Fibroblast of the conjunctiva (primary cell): Measurements from ENCODE around the gene CEP95.

Experiments used
- DNase-seq: peaks from one replicate; pipeline ENCODE4 v3.0.0-alpha.2; 2010; ENCODE audit warnings: low read depth

Gene CEP95

DNA sequence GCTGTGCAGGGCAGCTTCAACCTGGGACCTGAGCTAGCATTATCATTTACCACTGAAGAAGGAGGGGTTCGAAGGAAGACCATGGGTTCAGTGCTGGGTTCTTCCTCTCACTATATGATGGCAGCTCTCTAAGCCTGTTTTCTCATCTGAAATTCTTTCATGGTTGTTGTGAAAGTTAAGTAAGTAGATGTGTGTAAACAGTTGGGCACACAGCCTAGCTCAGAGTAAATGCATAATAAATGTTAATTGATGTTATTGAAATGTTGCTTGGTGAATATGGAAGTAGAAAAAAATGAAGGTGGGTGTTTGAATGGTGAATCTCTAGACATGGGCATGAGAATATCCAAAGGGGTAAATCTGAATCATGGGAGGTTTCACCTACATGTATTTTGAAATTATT, 9.1 kb downstream of the CEP95 start:
- DNase-seq, result no peak

DNA sequence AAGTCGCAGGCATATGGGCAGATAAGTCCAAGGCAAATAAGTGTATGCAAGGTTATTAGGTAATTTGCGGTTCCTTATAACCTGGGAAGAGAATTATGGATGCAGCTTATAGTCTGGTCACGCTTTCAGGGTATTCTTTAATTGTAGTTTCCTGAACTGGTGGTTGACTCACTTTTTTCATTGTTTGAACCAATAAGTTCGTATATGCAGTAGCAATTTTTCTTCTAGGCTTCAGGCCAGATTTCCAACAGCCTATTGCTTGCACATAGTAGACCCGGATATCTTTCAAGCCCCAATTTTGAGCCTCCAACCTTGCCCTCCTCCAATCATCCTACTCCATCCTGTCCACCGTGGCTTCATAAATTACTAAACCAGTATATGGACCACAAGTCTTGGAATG, 12.8 kb downstream of the CEP95 start:
- DNase-seq, result no peak

DNA sequence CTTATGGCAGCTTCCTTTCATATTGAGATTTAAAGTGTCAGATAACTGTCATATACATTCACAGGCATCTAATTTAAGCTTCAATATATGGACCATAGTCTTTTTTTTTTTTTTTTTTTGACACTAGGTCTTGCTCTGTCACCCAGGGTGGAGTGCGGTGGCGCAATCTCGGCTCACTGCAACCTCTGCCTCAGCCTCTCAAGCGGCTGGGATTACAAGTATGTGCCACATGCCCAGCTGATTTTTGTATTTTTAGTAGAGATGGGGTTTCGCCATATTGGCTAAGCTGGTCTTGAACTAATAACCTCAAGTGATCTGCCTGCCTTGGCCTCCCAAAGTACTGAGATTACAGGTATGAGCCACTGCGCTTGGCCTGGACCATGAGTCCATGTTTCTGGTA, 13.6 kb downstream of the CEP95 start:
- DNase-seq, result no peak

DNA sequence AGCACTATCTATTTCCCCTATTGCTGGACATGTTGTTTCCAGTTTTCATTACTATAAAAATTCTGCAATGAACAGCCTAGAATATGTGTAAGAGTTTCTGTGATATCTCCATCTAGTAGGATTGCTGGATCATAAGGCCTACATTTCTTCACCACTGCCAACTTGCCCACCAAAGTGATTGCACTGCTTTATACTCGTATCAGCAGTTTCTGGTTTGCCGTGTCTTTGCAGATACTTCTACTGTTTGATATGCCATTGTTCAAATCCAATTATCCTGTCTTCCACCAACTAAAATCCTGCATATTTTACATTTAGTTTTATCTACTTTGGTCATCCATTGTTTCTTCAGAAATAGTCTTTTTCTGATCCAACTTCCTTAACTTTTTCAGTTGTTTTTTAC, 21.1 kb downstream of the CEP95 start:
- DNase-seq, result no peak

DNA sequence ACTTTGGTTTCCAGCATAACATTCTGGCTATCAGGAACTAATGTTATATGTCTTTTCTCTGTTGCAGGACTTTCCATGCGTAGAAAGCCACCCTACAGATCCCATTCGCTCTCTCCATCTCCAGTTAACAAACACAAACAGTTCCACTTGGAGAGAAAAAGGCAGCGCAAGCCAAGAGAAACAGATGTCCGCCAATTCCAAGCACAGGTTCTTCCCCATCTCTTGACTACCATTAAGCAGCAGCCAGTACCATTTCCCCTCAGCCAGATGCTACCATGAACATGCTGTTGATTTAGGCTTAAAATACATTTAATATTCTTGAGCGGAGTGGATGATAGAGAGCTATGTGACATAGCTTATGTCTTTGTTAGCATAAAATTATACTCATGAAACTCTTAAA, 22.4 kb downstream of the CEP95 start:
- no peak for DNase-seq

DNA sequence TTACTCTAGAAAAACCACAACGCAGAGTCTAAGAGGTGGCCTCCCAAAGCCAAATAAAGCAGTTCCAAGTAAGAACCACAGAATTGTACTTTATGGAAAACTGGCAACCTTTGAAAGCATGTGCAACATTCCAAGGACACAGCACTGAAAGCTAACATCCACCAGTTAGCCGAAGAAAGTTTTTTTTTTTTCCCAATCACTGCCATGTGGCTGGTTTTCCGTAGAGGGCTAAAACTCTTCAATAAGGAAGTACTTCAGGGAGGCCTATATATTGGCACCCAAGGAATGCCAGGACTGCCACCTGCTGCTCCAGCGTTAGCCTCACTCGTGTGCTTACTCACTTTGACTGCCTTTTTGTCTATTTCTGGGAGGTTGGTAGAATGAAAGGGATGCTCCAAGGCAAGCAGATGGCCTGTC, 25.2 kb downstream of the CEP95 start:
- no peak for DNase-seq

DNA sequence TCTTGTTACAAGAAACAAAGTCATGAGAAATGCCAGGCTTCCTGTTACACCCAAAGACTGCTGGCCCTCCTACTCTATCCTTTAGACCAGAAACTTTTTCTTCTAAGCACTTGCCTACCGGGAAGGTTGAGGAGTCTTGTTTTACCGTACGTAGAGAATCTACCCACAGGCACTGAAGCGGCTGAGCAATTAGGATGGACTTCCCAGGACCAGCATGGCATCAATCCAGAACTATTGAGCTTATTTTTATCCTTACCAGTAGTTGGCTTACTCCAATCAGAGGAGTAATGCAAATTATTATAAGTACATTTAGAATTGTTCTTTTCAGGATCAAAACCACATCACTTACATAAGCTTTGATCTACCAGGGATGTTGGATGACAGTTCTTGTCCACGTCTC, 25.6 kb downstream of the CEP95 start:
- DNase-seq, result no peak

DNA sequence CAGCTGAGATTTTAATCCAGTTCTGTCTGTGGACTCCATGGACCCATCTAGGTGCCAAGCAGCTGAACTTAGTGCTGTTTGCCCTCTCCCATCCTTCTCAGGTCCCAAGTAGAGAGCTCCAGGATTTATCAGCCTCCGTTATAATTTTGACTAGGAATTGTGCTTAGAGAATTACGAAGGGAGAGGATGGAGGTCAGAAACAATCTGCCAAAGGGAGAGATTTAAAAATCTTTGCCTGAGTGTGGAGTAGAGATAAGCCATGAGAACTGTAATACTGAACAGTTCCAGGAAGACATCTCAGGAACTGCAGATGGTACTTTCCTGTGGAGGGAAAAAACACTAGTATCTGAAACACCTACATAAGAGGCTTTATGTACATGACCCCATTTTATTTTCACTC, 27.0 kb downstream of the CEP95 start:
- no peak for DNase-seq

DNA sequence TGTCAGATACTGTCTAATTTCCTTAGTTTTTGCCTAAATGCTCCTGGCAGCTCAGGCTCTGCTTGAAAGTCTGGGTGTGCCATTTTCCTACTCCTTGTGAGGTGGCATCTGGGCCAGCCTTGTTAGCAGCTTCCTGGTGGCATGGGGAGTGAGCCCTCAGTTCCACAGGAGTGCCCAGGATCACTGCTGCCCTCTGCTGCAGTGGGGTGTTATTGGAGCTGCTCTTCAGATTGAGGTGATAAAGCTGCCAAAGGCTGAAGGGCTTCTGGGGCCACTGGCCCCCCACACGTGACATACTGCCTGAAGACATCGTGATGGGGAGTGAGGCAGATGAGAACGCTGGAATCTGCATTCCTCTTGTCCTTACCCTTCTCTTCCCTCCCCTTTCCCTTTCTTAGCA, 27.4 kb downstream of the CEP95 start:
- no peak for DNase-seq

DNA sequence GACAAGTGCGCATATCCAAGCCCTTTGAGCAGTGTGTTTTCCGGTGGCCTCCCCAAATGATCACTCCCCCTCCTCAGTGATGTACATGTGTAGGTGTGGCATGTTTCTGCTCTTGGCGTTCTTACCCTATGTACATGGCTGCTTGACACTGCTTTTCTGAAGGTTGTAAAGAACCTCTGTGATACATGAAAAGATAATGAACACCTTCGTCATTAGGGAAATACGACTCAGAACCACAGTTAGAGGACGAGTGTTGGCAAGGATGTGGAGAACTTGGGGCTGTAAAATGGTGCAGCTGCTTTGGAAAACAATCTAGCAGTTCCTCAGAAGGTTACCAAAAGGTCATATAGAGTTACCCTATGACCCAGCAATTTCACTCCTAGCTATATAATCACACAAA, 28.6 kb downstream of the CEP95 start:
- no peak for DNase-seq

DNA sequence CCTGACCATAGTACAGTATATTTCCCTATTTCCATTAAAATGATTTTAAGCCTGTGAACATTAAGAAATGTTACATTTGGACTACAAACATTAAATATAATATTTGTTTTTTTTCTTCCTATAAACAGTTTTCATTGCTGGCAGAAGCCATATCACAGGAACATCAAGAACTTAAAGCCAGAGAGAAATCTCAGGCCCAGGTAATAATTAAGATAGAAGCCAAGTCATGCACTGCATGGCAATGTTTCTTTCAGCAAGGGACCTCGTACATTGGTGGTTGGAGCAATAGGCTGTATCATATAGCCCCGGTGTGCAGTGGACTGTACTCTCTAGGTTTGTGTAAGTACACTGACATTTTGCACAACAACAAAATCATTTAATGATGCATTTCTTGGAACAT, 30.1 kb downstream of the CEP95 start:
- no peak for DNase-seq

DNA sequence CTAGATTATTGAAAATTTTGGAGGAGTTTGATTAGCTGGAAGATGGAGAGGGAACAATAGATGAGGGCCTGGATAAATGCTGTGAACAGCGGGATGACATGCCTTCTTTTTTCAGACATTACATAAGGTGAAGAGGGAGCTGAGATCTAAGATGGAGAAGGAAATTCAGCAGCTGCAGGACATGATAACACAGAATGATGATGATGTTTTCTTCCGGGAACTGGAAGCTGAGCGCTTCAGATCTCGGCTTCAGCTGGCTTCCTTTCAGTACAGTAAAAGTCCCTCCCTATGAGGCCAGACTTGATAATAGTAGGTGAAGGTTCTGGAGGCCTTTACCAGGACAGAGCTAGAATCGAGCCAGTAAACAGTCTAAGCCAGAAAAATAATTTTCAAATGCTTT, 30.7 kb downstream of the CEP95 start:
- DNase-seq, result no peak

DNA sequence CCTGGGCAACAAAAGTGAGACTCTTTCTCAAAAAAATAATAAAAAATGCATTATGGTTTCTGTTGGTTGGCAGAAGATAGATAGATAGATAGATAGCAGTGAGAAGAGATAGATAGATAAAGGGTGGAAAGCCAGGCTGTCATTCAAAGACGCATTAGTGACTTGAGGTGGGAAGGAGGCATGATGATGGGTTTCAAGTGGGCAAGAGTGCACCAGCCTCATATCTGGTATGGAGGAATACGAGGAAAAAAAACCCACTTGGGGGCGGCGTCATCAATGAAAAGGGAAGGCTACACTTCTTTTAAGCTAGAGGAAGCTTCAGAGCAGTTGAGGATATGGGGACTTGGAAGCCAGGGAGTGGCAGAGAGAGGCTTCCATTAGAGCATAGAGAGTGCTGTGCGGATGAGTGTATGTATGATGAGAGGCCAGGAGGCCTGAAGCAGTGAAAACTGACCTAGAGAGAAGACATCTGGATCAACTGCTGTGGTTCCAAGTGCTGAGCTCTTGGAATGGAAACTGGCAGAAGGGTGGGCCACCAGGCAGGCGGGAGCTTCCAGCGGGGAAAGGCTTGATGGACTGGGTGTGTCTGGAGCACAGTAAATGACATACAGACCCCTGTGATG, 31.8 kb downstream of the CEP95 start:
- DNase-seq, result no peak

DNA sequence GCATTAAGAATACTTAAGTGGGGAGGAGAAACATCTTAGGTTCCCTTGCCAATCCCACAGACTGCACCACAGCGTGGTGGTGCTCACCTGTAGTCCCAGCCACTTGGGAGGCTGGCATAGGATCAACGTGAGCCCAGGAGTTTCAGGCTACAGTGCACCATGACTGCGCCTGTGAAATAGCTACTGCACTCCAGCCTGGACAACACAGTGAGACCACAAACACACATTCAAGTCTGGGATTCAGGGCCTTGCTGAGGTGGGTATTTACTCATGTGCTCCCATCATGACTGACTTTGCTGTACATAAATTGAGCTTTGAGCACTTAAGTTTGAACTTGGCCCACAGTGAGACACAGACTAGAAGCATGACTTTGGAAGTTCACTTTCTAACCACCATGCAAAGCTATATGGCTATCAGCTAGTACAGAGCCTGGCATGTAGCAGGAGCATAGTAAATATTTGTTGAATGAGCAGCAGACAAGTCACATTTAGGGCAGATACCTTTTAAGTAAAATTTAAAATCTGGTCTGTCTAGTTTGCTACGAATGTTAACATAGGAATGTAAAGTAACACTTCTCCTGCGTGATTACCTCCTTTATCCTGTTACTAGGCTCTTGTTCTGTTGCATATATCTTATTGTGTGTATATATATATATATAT, 33.5 kb downstream of the CEP95 start:
- DNase-seq, result no peak

DNA sequence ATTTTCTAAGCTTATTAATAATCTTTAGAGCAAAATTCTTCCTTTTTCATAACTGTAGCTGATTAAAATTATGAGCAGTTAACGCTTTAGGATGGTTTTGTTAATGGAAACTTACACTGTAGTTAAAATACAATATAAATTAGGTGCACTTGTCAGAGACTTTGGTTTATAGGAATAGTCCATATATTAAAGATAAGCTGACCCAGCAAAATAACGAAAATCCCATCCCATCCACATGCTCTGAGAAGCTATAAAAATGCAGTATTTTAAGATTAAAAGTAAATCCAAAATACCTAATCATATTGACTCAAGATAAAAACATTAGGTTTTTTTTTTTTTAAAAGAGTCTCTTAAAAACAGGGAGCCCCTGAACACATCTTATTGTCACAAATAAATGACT, 38.0 kb downstream of the CEP95 start:
- no peak for DNase-seq

DNA sequence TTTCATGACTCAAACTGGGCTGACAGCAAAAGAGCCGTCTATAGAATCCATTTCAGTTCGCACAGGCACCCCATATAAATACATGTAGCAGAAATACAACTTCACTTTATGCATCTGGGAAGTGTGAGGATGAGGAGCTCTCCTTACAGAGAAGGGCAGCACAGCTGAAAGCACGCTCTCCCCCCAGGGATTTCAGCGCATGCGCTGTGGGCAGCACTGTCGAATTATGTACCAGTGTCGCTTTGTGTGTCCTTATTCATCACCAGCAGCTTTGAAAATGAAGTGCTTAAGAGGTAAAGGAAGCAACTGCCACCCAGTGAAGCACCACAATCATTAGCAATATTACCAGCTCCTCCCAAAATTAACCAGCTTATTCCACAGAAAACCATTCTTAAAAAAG, 39.9 kb downstream of the CEP95 start:
- no peak for DNase-seq

DNA sequence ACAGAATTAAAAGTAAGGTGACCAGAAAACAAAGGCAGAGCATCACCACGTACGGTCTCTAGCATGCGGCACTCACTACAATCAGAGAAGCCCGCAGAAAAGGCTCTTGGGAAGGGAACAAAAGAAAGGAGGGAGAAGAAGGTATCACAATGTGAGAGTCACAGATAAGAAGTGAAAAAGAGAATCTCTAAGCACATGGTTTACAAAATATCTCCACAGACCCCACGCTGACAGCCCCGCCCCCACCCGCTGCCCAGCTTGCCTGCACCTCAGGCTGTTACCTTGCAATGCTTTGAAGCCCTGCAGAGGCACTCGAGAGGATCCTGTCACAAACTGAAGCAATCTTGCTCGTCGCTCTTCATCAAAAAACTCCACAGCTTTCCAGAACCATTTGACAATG, 40.5 kb downstream of the CEP95 start:
- no peak for DNase-seq

DNA sequence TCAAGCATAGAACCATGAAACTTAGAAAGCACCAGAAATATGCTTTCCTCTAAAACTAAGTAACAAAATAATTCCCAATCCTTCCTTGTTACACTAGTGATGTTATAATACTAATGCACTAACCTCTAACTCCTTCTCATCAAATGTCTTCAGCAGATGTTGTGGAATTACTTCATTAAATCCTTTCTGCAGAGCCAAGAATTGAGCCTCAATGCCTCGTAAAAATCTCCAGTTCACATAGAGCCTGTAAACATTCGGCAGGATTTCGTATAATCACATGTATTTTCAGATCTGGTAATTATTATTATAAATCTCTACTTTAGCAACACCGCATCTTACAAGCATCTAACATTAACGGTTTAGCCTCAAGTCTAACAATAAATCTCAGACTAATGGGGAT, 44.7 kb downstream of the CEP95 start:
- DNase-seq, result no peak

DNA sequence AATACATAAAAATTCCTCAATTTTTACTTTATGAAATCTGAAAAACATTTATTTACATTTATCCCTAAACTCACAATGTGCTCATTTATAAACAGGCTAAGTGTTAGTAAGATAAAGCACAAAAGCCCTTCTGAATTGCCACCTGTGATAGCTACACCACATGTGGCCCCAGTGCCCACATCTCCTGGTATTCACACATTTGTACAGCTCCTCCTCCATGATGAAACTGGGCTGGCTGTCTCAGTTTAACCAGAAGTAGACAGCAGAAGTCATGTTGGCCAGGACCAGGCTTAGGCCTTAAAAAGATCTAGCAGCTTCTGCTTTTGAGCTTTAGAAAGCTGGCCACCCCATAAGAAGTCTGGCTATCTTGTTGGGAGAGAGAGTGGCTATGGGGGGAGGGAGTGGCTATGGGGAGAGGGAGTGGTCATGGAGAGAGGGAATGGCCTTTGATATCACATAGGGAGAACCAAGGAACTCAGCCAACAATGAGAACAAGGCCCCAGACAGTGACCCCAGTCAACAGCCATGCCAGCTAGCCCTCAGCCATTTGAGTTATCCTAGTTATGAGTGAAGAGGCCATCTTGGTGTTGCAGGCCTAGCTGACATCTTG, 47.4 kb downstream of the CEP95 start:
- DNase-seq, result no peak

DNA sequence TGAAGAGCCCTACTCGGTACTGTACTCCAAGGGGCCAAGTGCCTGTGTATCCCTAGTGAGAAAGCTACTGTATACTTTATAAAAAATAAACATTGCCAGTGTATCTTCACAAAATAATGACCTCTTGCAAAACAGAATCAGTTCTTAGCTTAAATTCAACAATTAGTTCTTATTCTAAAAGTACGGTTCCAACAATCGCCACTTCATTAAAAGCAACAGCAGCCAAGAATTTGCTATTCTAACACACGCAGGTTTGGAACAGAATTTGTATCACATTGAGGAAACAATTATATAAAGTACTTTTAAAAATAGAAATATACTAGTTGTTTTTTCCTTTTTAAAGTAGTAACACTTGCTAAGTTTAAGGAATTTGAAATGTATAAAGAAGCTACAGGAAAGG, 48.5 kb downstream of the CEP95 start:
- DNase-seq, result no peak

DNA sequence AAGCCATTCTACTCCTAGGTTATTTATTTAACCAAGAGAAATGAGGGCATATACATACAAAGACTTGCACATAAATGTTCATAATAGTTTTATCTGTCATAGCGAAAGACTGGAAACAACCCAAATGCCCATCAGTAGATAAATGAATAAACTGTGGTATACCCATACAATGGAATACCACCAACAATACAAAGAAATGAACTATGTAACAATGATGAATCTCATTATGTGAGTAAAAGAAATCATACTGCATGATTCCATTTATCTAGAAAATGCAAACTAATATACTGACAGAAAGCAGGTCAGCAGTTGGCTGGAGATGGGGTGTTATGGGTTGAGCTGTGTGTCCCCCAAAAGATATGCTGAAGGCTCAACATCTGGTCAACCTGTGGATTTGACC, 57.3 kb downstream of the CEP95 start:
- DNase-seq, result no peak

DNA sequence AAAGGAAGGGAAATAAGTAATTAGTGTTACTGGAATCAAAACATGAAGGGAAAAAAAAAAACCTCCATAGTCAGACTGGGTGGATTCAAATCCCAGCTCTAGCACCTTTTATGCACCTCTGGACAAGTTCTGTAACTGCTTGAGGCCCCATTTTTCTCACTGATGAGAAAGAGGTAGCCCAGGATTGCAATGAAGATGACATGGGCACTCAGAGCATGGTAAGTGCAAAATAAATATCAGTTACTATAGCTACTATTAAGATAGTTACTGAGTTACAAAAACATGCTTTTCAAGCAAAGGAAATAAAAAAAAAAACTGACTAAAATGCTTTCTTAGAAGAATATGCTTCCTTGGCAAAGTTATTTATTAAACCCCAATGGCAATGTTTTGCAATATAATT, 58.8 kb downstream of the CEP95 start:
- no peak for DNase-seq

DNA sequence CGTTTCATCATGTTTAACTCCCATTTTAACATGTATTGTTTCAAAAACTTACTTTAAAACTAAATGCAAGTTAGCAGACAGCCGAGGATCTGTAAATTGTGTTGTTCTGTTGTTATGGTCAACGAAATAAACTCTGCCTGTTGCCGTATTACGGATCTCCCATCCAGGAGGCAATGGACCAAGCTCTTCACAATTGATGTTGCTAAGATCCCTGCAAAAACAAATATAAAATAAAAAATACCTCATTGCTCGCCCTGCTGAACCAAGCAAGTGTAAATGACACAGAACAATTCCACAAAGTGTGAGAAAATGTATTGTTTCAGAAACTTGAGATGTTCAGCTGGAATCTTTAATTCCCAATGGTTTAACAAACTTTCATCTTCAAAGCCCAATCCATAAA, 65.0 kb downstream of the CEP95 start:
- DNase-seq, result no peak

DNA sequence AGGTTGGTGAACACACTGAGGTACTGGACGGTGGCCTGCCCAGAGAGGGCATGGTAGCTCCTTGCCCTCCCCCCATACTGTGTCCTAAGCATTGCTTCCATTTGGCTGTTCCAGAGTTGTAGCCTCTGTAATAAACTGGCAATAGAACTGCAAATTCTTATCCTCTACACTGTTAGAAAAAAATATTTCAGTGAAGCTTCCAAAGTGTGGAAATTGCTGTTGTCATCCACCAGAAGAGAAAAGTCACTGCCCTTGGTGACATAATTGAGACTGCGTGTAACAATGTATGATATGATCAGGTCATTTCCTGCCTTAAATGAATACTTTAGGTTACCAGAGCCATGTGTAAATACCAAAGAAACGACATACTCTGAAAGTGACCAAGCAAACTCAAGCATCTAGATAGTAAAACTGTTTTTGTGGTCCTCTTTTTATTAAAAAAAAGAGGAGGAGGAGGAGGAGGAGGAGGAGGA, 65.9 kb downstream of the CEP95 start:
- no peak for DNase-seq
